ENCODE measurements around the gene PPP1R12B.

GRCh38 chr1:202586018-202586821, 237.7 kb downstream of the PPP1R12B start:
- TF ChIP-seq, protein P1, sequence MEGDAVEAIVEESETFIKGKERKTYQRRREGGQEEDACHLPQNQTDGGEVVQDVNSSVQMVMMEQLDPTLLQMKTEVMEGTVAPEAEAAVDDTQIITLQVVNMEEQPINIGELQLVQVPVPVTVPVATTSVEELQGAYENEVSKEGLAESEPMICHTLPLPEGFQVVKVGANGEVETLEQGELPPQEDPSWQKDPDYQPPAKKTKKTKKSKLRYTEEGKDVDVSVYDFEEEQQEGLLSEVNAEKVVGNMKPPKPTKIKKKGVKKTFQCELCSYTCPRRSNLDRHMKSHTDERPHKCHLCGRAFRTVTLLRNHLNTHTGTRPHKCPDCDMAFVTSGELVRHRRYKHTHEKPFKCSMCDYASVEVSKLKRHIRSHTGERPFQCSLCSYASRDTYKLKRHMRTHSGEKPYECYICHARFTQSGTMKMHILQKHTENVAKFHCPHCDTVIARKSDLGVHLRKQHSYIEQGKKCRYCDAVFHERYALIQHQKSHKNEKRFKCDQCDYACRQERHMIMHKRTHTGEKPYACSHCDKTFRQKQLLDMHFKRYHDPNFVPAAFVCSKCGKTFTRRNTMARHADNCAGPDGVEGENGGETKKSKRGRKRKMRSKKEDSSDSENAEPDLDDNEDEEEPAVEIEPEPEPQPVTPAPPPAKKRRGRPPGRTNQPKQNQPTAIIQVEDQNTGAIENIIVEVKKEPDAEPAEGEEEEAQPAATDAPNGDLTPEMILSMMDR (IDR thresholded peaks at IDR 0.05; ENCODE audit: poor library complexity), result no peak
- no peak for TF ChIP-seq EZH2phosphoT487 (IDR thresholded peaks at IDR 0.05; ENCODE audit: low read depth, severe bottlenecking, unreplicated experiment)
